Prostate gland (tissue), 2 donors: ENCODE results near the gene CACNA1H. TPM values are rescaled to one million over a fixed set of nuclear protein-coding genes. Genes with fewer than 3 reads are reported as not detected.

Experiments
- DNase-seq: peaks from one replicate; pipeline ENCODE4 v3.0.0-alpha.2; 2019; ENCODE audit warnings: low spot score
- H3K27ac ChIP-seq, 2 donors: fragments of 200-600 bp; sonication (generic); 2 replicates each; pipeline ENCODE4 v1.5.1; 2017 to 2019
- H3K27me3 ChIP-seq: fragments of 200-600 bp; sonication (generic); replicated peaks from 2 replicates; pipeline ENCODE4 v1.5.1; 2019; ENCODE audit not compliant: insufficient read depth
- H3K36me3 ChIP-seq, 2 donors: fragments of 200-600 bp; sonication (generic); 1 replicate in 1 of 2; 2 replicates in 1 of 2; pipeline versions ENCODE4 v1.5.1 to v1.8.1; 2017 to 2019
- H3K4me1 ChIP-seq: fragments of 200-600 bp; sonication (generic); replicated peaks from 2 replicates; pipeline ENCODE4 v1.5.1; 2019
- H3K4me3 ChIP-seq, 2 donors: fragments of 200-600 bp; sonication (generic); 2 replicates each; pipeline ENCODE4 v1.5.1; 2017 to 2019
- H3K9me3 ChIP-seq: fragments of 200-600 bp; sonication (generic); 2 replicates; pipeline ENCODE4 v1.5.1; 2017
- CTCF ChIP-seq, 4 experiments: fragments of 200-600 bp in 2 of 4; fragments of 450-650 bp in 2 of 4; sonication (generic) in 2 of 4; IDR thresholded peaks; 1 replicate in 3 of 4; 2 replicates in 1 of 4; pipeline ENCODE4 v1.5.1; 2016 to 2019; ENCODE audit warnings: antibody characterized with exemption in 4 of 4, mild to moderate bottlenecking in 2 of 4, moderate library complexity in 2 of 4
- POLR2A ChIP-seq: fragments of 450-650 bp; IDR thresholded peaks from one replicate; pipeline ENCODE4 v1.6.1; 2016; ENCODE audit warnings: antibody characterized with exemption, mild to moderate bottlenecking
- POLR2AphosphoS5 ChIP-seq: sonication (generic); formaldehyde crosslinking; IDR thresholded peaks from one replicate; pipeline ENCODE4 v1.6.1; 2017; ENCODE audit warnings: antibody characterized with exemption
- WGBS: methylation state at CpG from one replicate; pipeline ENCODE4 v1.1.5; 2018; 5-methylcytosine and 5-hydroxymethylcytosine counted together
- intact Hi-C: fragments of 100-400 bp; cut with DNase I; formaldehyde crosslinking; loops from one replicate; pipeline ENCODE4 v1.14.2; 2022
- total RNA-seq, 2 donors: library from RNA; depleted of rRNA; stranded (reverse); fragments of >200 nt; gene quantifications; one replicate each; pipeline ENCODE4 v1.1.0, GENCODE V29; 2016

CACNA1H gene
- total RNA-seq, 2 donors from 2014 or later = 32.5 to 111 TPM

GRCh38 chr16:1201444-1201843, 48.5 kb downstream of the CACNA1H start:
- WGBS = 91% methylated on average over 25 of the region's 25 CpGs
- Histone ChIP-seq H3K9me3 (no peaks in the 10 kb centered on the region), H3K27ac (no peak overlapping the region), H3K36me3 (no peaks in the 10 kb centered on the region), H3K4me3 (no peak overlapping the region), H3K27me3 (no peaks in the 10 kb centered on the region), H3K4me1 (no peaks in the 10 kb centered on the region)
- TF ChIP-seq CTCF (IDR thresholded peaks at IDR 0.05) (no peak), POLR2AphosphoS5 (no peak), POLR2A (no peak)
- intact Hi-C loops = no loop called here
- no peak for DNase-seq

- H3K27ac ChIP-seq = no peak overlapping the region
- no peak overlapping the region for H3K4me3 ChIP-seq
- DNase-seq = no peak
- no peak for TF ChIP-seq POLR2A
- TF ChIP-seq CTCF (IDR thresholded peaks at IDR 0.05) = no peak
- no peak for TF ChIP-seq POLR2AphosphoS5
- no peaks in the 10 kb centered on the region for H3K36me3 ChIP-seq
- H3K27me3 ChIP-seq = no peaks in the 10 kb centered on the region
- intact Hi-C loops = no loop called here
- no peaks in the 10 kb centered on the region for H3K9me3 ChIP-seq
- 90% methylated on average over 18 of the region's 18 CpGs for WGBS
- H3K4me1 ChIP-seq = no peaks in the 10 kb centered on the region
These were observed 49.4 kb downstream of the CACNA1H start for GRCh38 chr16:1202274-1202673.

- no peaks in the 10 kb centered on the region for H3K36me3 ChIP-seq
These were observed 52.0 kb downstream of the CACNA1H start for GRCh38 chr16:1204933-1205332.

GRCh38 chr16:1206326-1206725, 53.4 kb downstream of the CACNA1H start:
- no peaks in the 10 kb centered on the region for H3K4me1 ChIP-seq
- WGBS = 92% methylated on average over 9 of the region's 9 CpGs
- TF ChIP-seq POLR2A = no peak
- TF ChIP-seq POLR2AphosphoS5 = no peak
- no peak for TF ChIP-seq CTCF (IDR thresholded peaks at IDR 0.05)
- no peaks in the 10 kb centered on the region for H3K9me3 ChIP-seq
- H3K27me3 ChIP-seq = no peaks in the 10 kb centered on the region
- intact Hi-C loops = no loop called here
- DNase-seq = no peak
- no peaks in the 10 kb centered on the region for H3K36me3 ChIP-seq
- no peak overlapping the region for H3K27ac ChIP-seq
- no peak overlapping the region for H3K4me3 ChIP-seq

More at GRCh38 chr16:1204933-1205332, 52.0 kb downstream of the CACNA1H start:
- DNase-seq = no peak
- Histone ChIP-seq H3K27ac (no peak overlapping the region), H3K27me3 (no peaks in the 10 kb centered on the region), H3K4me3 (no peak overlapping the region), H3K4me1 (no peaks in the 10 kb centered on the region), H3K9me3 (no peaks in the 10 kb centered on the region)
- no peak for TF ChIP-seq POLR2A
- TF ChIP-seq CTCF (IDR thresholded peaks at IDR 0.05) = no peak
- no peak for TF ChIP-seq POLR2AphosphoS5
- intact Hi-C loops = no loop called here
- WGBS = 88% methylated on average over 12 of the region's 21 CpGs

GRCh38 chr16:1206786-1207185, 53.9 kb downstream of the CACNA1H start:
- TF ChIP-seq POLR2A = no peak
- no peak for TF ChIP-seq POLR2AphosphoS5
- no peak for TF ChIP-seq CTCF (IDR thresholded peaks at IDR 0.05)
- 82% methylated on average over 16 of the region's 16 CpGs for WGBS

More at GRCh38 chr16:1206786-1207185, 53.9 kb downstream of the CACNA1H start:
- Histone ChIP-seq H3K27ac (no peak overlapping the region), H3K27me3 (no peaks in the 10 kb centered on the region), H3K4me1 (no peaks in the 10 kb centered on the region), H3K4me3 (no peak overlapping the region), H3K9me3 (no peaks in the 10 kb centered on the region), H3K36me3 (no peaks in the 10 kb centered on the region)
- intact Hi-C loops = no loop called here
- no peak for DNase-seq
